Fibroblast of the aortic adventitia (primary cell): ENCODE data around the gene SOX10. TPM values are rescaled to one million over a fixed set of nuclear protein-coding genes. Genes with fewer than 3 reads are reported as not detected.

Experiments
- DNase-seq: peaks from one replicate; pipeline ENCODE4 v3.0.0-alpha.2; 2010; ENCODE audit warnings: low read depth
- H3K4me3 ChIP-seq: 2 replicates; pipeline ENCODE4 v1.5.1; 2011; ENCODE audit warnings: low read depth, mild to moderate bottlenecking, control low read depth, low read length, moderate library complexity
- total RNA-seq: library from RNA; depleted of rRNA; stranded (reverse); fragments of >200 nt; gene quantifications from 2 replicates; pipeline ENCODE4 v1.2.3, GENCODE V29; 2012; ENCODE audit warnings: low replicate concordance
- TF ChIP-seq, protein P1 (sequence below): IDR thresholded peaks from 2 replicates; pipeline ENCODE4 v1.5.1; 2011; ENCODE audit warnings: mild to moderate bottlenecking, low read length, control low read depth, inconsistent platforms; ENCODE audit not compliant: insufficient read depth

Gene SOX10
- total RNA-seq: not detected in 2 replicates

GRCh38 chr22:37983860-37984791 lies at the start of gene SOX10:
Gene SOX10 (minus strand): TSS chr22:37984555. CDS start chr22:37983784, 771 bp downstream.
- DNase-seq: no peak

DNA sequence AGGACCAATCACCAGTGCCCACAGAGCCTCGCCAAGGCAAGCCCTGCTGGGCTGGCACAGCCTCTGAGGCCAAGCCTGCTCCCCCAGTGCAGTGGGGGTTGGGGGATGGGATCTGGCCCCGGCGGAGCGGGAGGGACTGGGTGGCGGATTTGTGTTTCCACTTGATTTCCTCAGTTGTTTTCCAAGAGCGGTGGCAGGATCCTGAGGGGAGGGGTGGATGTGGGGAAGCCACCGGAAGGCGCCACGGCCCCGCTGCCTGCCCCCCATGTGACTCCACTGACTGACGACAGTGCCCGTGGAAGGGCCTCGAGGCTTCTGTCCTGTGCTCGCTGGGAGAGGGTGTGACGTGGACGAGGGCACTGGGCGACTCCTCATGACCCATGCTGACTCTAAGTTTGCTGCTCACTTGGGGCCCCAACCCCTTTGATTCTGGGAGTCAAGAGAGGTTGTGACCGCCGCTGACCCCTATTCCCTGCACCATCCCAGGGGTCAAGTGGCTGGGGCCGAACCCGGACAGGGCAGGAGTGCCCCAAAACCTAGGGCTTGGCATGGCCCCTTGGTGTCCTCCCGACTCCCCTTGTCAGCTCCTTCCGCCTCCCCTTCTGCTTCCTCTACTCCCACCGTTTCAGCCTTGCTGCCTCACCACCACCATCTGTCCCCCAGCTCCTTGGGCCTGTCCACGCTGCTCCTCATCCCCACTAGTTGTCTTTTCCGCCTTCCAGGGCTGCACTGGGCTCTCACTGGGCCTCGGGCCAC lies 49.3 kb upstream of the SOX10 start:
- H3K4me3 ChIP-seq: no peak overlapping the region
- TF ChIP-seq, protein P1, sequence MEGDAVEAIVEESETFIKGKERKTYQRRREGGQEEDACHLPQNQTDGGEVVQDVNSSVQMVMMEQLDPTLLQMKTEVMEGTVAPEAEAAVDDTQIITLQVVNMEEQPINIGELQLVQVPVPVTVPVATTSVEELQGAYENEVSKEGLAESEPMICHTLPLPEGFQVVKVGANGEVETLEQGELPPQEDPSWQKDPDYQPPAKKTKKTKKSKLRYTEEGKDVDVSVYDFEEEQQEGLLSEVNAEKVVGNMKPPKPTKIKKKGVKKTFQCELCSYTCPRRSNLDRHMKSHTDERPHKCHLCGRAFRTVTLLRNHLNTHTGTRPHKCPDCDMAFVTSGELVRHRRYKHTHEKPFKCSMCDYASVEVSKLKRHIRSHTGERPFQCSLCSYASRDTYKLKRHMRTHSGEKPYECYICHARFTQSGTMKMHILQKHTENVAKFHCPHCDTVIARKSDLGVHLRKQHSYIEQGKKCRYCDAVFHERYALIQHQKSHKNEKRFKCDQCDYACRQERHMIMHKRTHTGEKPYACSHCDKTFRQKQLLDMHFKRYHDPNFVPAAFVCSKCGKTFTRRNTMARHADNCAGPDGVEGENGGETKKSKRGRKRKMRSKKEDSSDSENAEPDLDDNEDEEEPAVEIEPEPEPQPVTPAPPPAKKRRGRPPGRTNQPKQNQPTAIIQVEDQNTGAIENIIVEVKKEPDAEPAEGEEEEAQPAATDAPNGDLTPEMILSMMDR: no peak
- no peak for DNase-seq

More at GRCh38 chr22:37983860-37984791, at the start of gene SOX10:
- H3K4me3 ChIP-seq: no peak within 1 kb of the TSS
- TF ChIP-seq, protein P1: no peak

DNA sequence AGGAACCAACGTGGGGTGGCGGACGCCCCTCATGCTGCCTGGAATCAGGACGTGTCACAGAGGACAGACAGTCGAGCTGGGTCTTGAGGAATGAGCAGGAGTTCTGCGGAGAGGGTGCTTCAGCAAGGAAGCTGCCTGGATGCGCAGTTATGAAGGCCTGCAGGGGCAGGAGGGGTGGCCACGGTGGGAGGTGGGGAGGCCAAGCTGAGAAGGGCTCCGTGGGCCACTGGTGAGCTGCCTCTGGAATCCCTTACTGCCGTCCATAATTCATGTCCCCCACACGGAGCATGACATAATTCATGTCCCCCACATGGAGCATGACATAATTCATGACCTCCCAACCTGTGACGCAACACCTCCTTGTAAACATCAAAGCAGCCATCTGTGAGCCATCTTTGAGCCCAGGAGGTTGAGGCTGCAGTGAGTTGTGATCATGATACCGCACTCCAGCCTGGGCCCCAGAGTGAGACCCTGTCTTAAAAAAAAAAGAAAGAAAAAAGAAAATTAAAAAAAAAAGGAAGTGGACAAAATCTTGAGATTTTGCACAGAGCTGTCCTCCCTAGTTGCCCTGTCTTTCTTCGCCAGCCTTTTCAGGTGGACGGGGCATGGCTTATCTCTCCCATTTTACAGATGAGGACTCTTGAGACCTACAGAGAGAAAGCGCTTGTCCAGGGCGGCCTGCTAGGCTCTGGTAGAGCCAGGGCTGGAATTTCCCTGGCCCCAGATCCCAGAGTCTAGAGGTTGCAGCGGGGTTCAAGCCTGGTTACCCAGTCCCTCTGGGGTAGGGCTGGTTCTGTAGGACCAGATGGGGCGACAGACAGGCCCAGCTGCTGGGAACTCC lies 48.5 kb upstream of the SOX10 start:
- no peak overlapping the region for H3K4me3 ChIP-seq
- DNase-seq: peak; percentile 66
- TF ChIP-seq, protein P1: no peak

DNA sequence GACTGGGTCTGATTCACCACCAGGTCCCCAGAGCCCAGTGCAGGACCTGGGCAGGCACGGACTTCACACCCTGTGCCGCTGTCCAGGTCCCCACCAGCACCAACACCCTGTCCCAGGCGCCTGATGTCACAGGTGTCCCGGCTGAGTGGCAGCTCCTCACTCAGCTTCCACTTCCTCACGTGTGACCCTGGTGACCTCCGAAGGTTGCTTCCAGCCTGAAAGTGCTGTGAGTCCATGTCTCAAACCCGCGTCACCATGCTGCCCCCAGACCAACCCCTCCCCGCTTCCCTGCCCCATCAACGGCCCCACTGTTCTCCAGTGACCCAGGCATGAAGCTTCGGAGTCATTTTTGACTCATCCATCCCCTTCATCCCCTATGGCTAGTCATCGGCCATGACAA lies 47.1 kb upstream of the SOX10 start:
- no peak for DNase-seq
- TF ChIP-seq, protein P1: no peak
- no peak overlapping the region for H3K4me3 ChIP-seq

GRCh38 chr22:38030311-38031133 lies 46.2 kb upstream of the SOX10 start:
- H3K4me3 ChIP-seq: no peak overlapping the region
- TF ChIP-seq, protein P1: no peak
- no peak for DNase-seq
